DMS79 treated with DMSO at 0.1 percent for 48 hours (cell line): ENCODE data around the gene POLR3H.
"Not testable (repeated sequence)": the region's sequence is repeated elsewhere in the genome, so short reads cannot be mapped to it uniquely, and the experiment has no call there.

Experiments
- DNase-seq: peaks from one replicate; lab custom pipeline; 2025; lab: John Stamatoyannopoulos, UW

POLR3H gene

GRCh38 chr22:41564563-41564962 lies 20.3 kb upstream of the POLR3H start:
- DNase-seq = no peak

- no peak for DNase-seq
These were observed 18.9 kb upstream of the POLR3H start for GRCh38 chr22:41563051-41563711.

GRCh38 chr22:41562461-41562860 lies 18.2 kb upstream of the POLR3H start:
- DNase-seq = no peak

GRCh38 chr22:41561788-41562187 lies 17.5 kb upstream of the POLR3H start:
- no peak for DNase-seq

GRCh38 chr22:41561335-41561734 lies 17.1 kb upstream of the POLR3H start:
- no peak for DNase-seq

- DNase-seq = no peak
These were observed 15.8 kb upstream of the POLR3H start for GRCh38 chr22:41560095-41560471.

- DNase-seq = not testable (repeated sequence)
These were observed 14.0 kb upstream of the POLR3H start for GRCh38 chr22:41558241-41558630.

GRCh38 chr22:41557401-41558240 lies 13.4 kb upstream of the POLR3H start:
- DNase-seq = no peak

GRCh38 chr22:41556561-41556960 lies 12.3 kb upstream of the POLR3H start:
- DNase-seq = no peak

GRCh38 chr22:41555325-41555982 lies 11.2 kb upstream of the POLR3H start:
- DNase-seq = no peak

GRCh38 chr22:41551877-41552582 lies 7.8 kb upstream of the POLR3H start:
- DNase-seq = no peak

GRCh38 chr22:41550952-41551491 lies 6.8 kb upstream of the POLR3H start:
- no peak for DNase-seq

- DNase-seq = no peak
These were observed 4.6 kb upstream of the POLR3H start for GRCh38 chr22:41548830-41549211.

- DNase-seq = no peak
These were observed 604 bp upstream of the POLR3H start for GRCh38 chr22:41544671-41545476.

GRCh38 chr22:41542224-41542623 lies 2.0 kb downstream of the POLR3H start:
- no peak for DNase-seq

GRCh38 chr22:41541484-41541883 lies 2.8 kb downstream of the POLR3H start:
- no peak for DNase-seq

GRCh38 chr22:41540365-41540764 lies 3.9 kb downstream of the POLR3H start:
- no peak for DNase-seq

GRCh38 chr22:41540006-41540315 lies 4.3 kb downstream of the POLR3H start:
- DNase-seq = no peak

- DNase-seq = no peak
These were observed 4.9 kb downstream of the POLR3H start for GRCh38 chr22:41539146-41540005.

GRCh38 chr22:41538583-41538982 lies 5.7 kb downstream of the POLR3H start:
- DNase-seq = no peak

- no peak for DNase-seq
These were observed 7.1 kb downstream of the POLR3H start for GRCh38 chr22:41537203-41537602.
